B cell (primary cell): ENCODE measurements around the gene TRIAP1. TPM values are rescaled to one million over a fixed set of nuclear protein-coding genes. Genes with fewer than 3 reads are reported as not detected.

Experiments used
- ATAC-seq: fragments of 200-7000 bp; cut with Tn5 transposase; one replicate; pipeline ENCODE4 v1.10.0; 2021; ENCODE audit warnings: low read depth, mild to moderate bottlenecking, moderate number of reproducible peaks, moderate library complexity
- CTCF ChIA-PET: fragments of 350-600 bp; sonication (Branson Sonifier 250); formaldehyde crosslinking; loops from one replicate; lab custom pipeline; 2021; ENCODE audit warnings: antibody characterized with exemption, inconsistent platforms; lab: Charles Lee
- POLR2A ChIA-PET: fragments of 350-600 bp; sonication (Branson Sonifier 250); formaldehyde crosslinking; loops from one replicate; lab custom pipeline; 2021; ENCODE audit warnings: antibody characterized with exemption; lab: Charles Lee
- DNase-seq: peaks from one replicate; pipeline ENCODE4 v3.0.0; 2013
- H2AFZ ChIP-seq: 2 replicates; pipeline ENCODE4 v1.6.1; 2012; ENCODE audit warnings: mild to moderate bottlenecking, low read depth, low read length; ENCODE audit not compliant: insufficient read depth, poor library complexity, severe bottlenecking
- H3K27ac ChIP-seq, 2 donors: 1 replicate in 1 of 2; 2 replicates in 1 of 2; pipeline ENCODE4 v1.5.1; 2012 to 2013; ENCODE audit warnings: low read length in 2 of 2, mild to moderate bottlenecking in 2 of 2, moderate library complexity in 1 of 2
- H3K27me3 ChIP-seq, 4 experiments: fragments of 200-600 bp in 1 of 4; sonication (generic) in 1 of 4; replicated peaks in 1 of 4; 1 replicate in 2 of 4; 2 replicates in 2 of 4; pipeline versions ENCODE4 v1.6.1 to v1.7.0; 2013 to 2016; ENCODE audit warnings: low read length in 3 of 4, mild to moderate bottlenecking in 2 of 4, mixed read lengths in 1 of 4, moderate library complexity in 1 of 4; ENCODE audit not compliant: insufficient read depth in 4 of 4, control insufficient read depth in 3 of 4; ENCODE audit errors: control extremely low read depth in 1 of 4
- H3K36me3 ChIP-seq, 2 experiments: replicated peaks in 1 of 2; 1 replicate in 1 of 2; 2 replicates in 1 of 2; pipeline versions ENCODE4 v1.6.1 to v1.7.1; 2013; ENCODE audit warnings: low read length in 1 of 2; ENCODE audit not compliant: insufficient read depth in 2 of 2, control insufficient read depth in 1 of 2; ENCODE audit errors: control extremely low read depth in 1 of 2, extremely low read depth in 1 of 2
- H3K4me1 ChIP-seq, 2 donors: fragments of 200-600 bp in 1 of 2; sonication (generic) in 1 of 2; 1 replicate in 1 of 2; 2 replicates in 1 of 2; pipeline versions ENCODE4 v1.5.1 to v1.6.1; 2013 to 2017; ENCODE audit warnings: low read length in 2 of 2; ENCODE audit not compliant: control insufficient read depth in 2 of 2, insufficient read depth in 2 of 2
- H3K4me2 ChIP-seq: replicated peaks from 2 replicates; pipeline ENCODE3; 2012; ENCODE audit warnings: mild to moderate bottlenecking, low read depth, low read length; ENCODE audit not compliant: poor library complexity, severe bottlenecking
- H3K4me3 ChIP-seq, 5 experiments: fragments of 200-600 bp in 1 of 5; sonication (generic) in 1 of 5; 1 replicate in 3 of 5; 2 replicates in 2 of 5; pipeline versions ENCODE4 v1.5.1 to v1.7.0; 2011 to 2016; ENCODE audit warnings: low read length in 4 of 5, mild to moderate bottlenecking in 4 of 5, low read depth in 2 of 5, control low read depth in 1 of 5, moderate library complexity in 1 of 5; ENCODE audit not compliant: insufficient read depth in 1 of 5; ENCODE audit errors: control extremely low read depth in 1 of 5, extremely low read depth in 1 of 5
- H3K79me2 ChIP-seq: fragments of 200-600 bp; sonication (generic); one replicate; pipeline ENCODE4 v1.6.0; 2016; ENCODE audit warnings: low read length; ENCODE audit not compliant: control insufficient read depth, insufficient read depth
- H3K9ac ChIP-seq: fragments of 200-600 bp; sonication (generic); 2 replicates; pipeline ENCODE4 v1.6.1; 2017; ENCODE audit warnings: mild to moderate bottlenecking, low read length, moderate library complexity
- H3K9me3 ChIP-seq, 3 donors: one replicate each; pipeline versions ENCODE4 v1.6.1 to v1.7.1; 2013; ENCODE audit warnings: low read length in 2 of 3; ENCODE audit not compliant: control insufficient read depth in 2 of 3, insufficient read depth in 1 of 3; ENCODE audit errors: control extremely low read depth in 1 of 3
- H4K20me1 ChIP-seq: 2 replicates; pipeline ENCODE4 v1.6.0; 2012; ENCODE audit warnings: mild to moderate bottlenecking, low read length; ENCODE audit not compliant: insufficient read depth, control insufficient read depth, poor library complexity, severe bottlenecking
- H3K27ac Mint-ChIP-seq: one replicate; pipeline ENCODE4 v1.8.0; 2021; ENCODE audit warnings: mixed read lengths
- H3K27me3 Mint-ChIP-seq: one replicate; pipeline ENCODE4 v1.8.0; 2021; ENCODE audit warnings: mixed read lengths
- H3K4me1 Mint-ChIP-seq: one replicate; pipeline ENCODE4 v1.8.0; 2021; ENCODE audit warnings: mixed read lengths
- H3K4me3 Mint-ChIP-seq: one replicate; pipeline ENCODE4 v1.8.0; 2021; ENCODE audit warnings: mixed read lengths
- H3K9me3 Mint-ChIP-seq: one replicate; pipeline ENCODE4 v1.8.0; 2022; ENCODE audit warnings: mixed read lengths; ENCODE audit not compliant: insufficient read depth
- CTCF ChIP-seq: fragments of 200-600 bp; IDR thresholded peaks from one replicate; pipeline ENCODE4 v1.8.0; 2022; ENCODE audit warnings: antibody characterized with exemption, mild to moderate bottlenecking
- EZH2 ChIP-seq: IDR thresholded peaks from 2 replicates; pipeline ENCODE4 v1.6.1; 2012; ENCODE audit warnings: borderline replicate concordance, low read depth, mild to moderate bottlenecking, moderate library complexity, low read length; ENCODE audit not compliant: insufficient read depth, poor library complexity, severe bottlenecking
- WGBS: methylation state at CpG from one replicate; pipeline ENCODE4 v1.1.5; 2013; ENCODE audit warnings: missing lambda C conversion rate; ENCODE audit not compliant: insufficient coverage; 5-methylcytosine and 5-hydroxymethylcytosine counted together
- intact Hi-C: fragments of 100-400 bp; cut with micrococcal nuclease; formaldehyde crosslinking; loops from one replicate; pipeline ENCODE4 v1.10.0; 2022
- polyA plus RNA-seq: library from polyadenylated mRNA; depleted of rRNA; stranded (reverse); fragments of >200 nt; gene quantifications from 2 replicates; pipeline ENCODE4 v1.2.3, GENCODE V29; 2012
- total RNA-seq, 2 donors: library from RNA; stranded (reverse); fragments of 120-200 nt in 1 of 2; gene quantifications; 1 replicate in 1 of 2; 2 replicates in 1 of 2; pipeline versions ENCODE4 v1.2.3 to v1.2.4, GENCODE V29; 2013 to 2022

TRIAP1 gene
- total and polyA plus RNA-seq, 2 donors (not counting 1 experiment from before 2014, with no cell fraction given), result 13.8 to 19.6 TPM

GRCh38 chr12:120495186-120495730 lies 49.1 kb upstream of the TRIAP1 start:
- ChIA-PET POLR2A (interaction anchor here (0.6 to 2.0 kb wide), 3 partner anchors 14 to 43 kb away, joined by 3 to 26 read pairs (median 3); partner anchors contain the start of gene SRSF9), CTCF (interaction anchor here (0.5 to 2.1 kb wide), 10 partner anchors 25 to 1040 kb away, joined by 3 to 10 read pairs (median 4); partner anchors contain the start of genes COQ5 and RNU4-1)
- Mint-ChIP-seq H3K27ac (peak overlapping the region; percentile 93), H3K4me3 (peak overlapping the region; percentile 98), H3K9me3 (no peaks in the 10 kb centered on the region), H3K4me1 (peaks cover 28% of the 10 kb centered on the region), H3K27me3 (no peaks in the 10 kb centered on the region)
- Histone ChIP-seq H3K4me3 (peak overlapping the region in 4 of 5 experiments; percentile 73 to 90 (median 85)), H3K27ac (peak overlapping the region; percentile 30 to 78), H3K79me2 (peaks cover 24% of the 10 kb centered on the region), H4K20me1 (peaks cover 20% of the 10 kb centered on the region), H3K36me3 (peaks cover 0 to 5% of the 10 kb centered on the region in 2 experiments), H3K4me2 (peak overlapping the region; percentile 87), H2AFZ (peak overlapping the region; percentile 83), H3K27me3 (no peaks in the 10 kb centered on the region), H3K9me3 (no peaks in the 10 kb centered on the region), H3K9ac (peak overlapping the region; percentile 82), H3K4me1 (peaks cover 17% of the 10 kb centered on the region in 2 donors)
- whole genome bisulfite sequencing, result 50% methylated on average over 12 of the region's 17 CpGs
- DNase-seq (no peak), ATAC-seq (no peak)
- no peak for TF ChIP-seq CTCF
- intact Hi-C loops, result loop anchor here (1.0 to 5.0 kb wide), 2 partner anchors 34 to 87 kb away; partner anchors contain the start of genes COQ5 and POP5

- H3K4me1 Mint-ChIP-seq, result peaks cover 13% of the 10 kb centered on the region
- no peak overlapping the region for H3K4me3 Mint-ChIP-seq
- no peak overlapping the region for H3K27ac ChIP-seq
- H3K36me3 ChIP-seq, result no peaks in the 10 kb centered on the region
- H3K4me3 ChIP-seq, result no peak overlapping the region
- H3K9ac ChIP-seq, result no peak overlapping the region
- no peak for ATAC-seq
- no peaks in the 10 kb centered on the region for H4K20me1 ChIP-seq
- no peaks in the 10 kb centered on the region for H3K27me3 ChIP-seq
- no peak for TF ChIP-seq EZH2
- no peak for TF ChIP-seq CTCF
- intact Hi-C loops, result no loop called here
- ChIA-PET POLR2A (no interaction called here), CTCF (interaction anchor here (1.7 kb wide), 1 partner anchor 23 kb away, joined by 4 read pairs; no protein-coding TSS in a partner anchor)
- no peak overlapping the region for H2AFZ ChIP-seq
- H3K9me3 ChIP-seq, result no peaks in the 10 kb centered on the region
- 100% methylated on average over 1 of the region's 2 CpGs for WGBS
- no peaks in the 10 kb centered on the region for H3K27me3 Mint-ChIP-seq
- H3K9me3 Mint-ChIP-seq, result no peaks in the 10 kb centered on the region
- no peak overlapping the region for H3K27ac Mint-ChIP-seq
- H3K79me2 ChIP-seq, result peaks cover 7% of the 10 kb centered on the region
- H3K4me2 ChIP-seq, result no peak overlapping the region
- DNase-seq, result no peak
- peaks cover 6% of the 10 kb centered on the region in 2 donors for H3K4me1 ChIP-seq
Observed at GRCh38 chr12:120490833-120491512, 44.8 kb upstream of the TRIAP1 start.
